ENCODE data around the gene DMWD. TPM values are rescaled to one million over a fixed set of nuclear protein-coding genes. Genes with fewer than 3 reads are reported as not detected.
"Not testable (repeated sequence)": the region's sequence is repeated elsewhere in the genome, so short reads cannot be mapped to it uniquely, and the experiment has no call there.

DMWD gene
- total RNA-seq, 1 donor from 2014 or later, result 13.9 TPM

DNA sequence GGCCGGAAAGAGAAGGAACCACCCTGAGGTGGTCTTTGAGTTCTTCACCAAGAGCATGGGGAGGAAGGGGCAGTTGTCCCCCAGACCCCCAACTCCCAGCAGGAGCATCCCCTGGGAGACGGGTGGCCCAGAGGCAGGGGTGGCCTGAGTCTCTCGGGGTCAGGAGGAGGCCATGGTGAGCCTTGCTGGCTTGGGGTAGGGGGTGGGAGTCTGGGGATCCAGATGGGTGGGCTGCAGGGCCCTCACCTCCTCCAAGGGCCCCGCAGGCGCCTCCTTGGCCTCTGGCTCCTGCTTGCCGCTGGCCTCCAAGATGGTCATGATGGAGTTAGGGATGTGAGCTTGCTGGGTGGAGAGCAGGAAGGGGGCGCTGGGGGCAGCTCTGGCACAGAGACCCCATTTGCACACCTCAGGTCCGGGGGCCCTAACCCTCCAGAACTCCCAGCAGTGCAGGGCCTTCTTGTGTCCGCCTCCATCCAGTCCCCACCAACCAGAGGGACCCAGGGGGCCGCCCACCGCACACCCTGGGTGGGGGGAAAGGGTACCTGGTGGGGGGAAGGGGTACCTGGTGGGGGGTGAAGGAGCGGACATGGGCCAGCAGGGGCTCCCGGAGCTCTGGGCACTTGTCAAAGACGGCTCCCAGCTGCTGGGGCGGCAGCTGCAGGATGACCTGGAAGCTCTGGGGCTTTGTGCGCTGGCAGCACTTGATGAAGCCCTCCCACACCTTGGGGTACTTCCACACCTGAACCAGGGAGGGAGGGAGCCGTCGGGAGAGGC lies 23.8 kb upstream of the DMWD start:
- DNase-seq (ENCODE audit: low spot score), result no peak
- ATAC-seq, result no peak

DNA sequence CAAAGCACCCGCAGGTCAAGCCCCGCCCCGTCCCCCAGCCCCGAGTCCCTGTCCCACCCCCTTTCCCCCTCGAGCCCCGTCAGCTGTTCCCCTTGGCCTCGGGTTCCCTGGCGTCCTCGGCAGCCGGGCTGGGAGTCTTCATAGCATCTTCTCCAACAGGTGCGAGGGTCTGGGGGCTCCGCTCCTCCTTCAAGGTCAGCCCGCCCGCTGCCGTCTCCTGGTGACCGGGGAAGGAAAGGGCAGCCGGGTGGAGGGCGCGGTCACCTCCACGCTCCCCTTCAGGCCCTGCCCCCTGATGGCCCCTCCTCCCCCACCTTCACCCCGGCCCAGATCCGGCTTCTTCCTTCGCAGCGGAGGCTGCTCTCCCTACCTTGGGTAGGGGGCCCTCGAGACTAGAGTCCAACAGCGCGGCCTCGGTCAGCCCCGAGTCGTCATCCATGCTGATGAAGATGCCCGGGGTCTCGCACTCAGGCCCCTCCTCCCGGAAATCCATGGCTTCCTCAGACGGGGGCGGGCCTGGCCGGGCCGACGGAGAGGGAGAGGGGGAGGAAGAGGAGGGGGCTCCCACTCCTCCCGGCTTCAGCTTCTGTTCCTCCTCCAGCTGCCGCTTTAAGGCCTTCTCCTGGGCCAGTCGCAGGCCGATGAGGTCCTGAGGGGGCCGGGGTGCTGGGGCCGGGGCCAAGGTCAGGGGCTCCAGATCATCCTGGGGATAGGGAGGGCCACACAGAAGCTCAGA lies 23.0 kb upstream of the DMWD start:
- ATAC-seq (no peak), DNase-seq (ENCODE audit: low spot score) (no peak)

- no peak for DNase-seq (ENCODE audit: low spot score)
Observed at GRCh38 chr19:45814851-45815480, 22.3 kb upstream of the DMWD start, which contains the start of gene RSPH6A. Gene RSPH6A (minus strand): TSS chr19:45815308. CDS start chr19:45815176, 132 bp downstream.

DNA sequence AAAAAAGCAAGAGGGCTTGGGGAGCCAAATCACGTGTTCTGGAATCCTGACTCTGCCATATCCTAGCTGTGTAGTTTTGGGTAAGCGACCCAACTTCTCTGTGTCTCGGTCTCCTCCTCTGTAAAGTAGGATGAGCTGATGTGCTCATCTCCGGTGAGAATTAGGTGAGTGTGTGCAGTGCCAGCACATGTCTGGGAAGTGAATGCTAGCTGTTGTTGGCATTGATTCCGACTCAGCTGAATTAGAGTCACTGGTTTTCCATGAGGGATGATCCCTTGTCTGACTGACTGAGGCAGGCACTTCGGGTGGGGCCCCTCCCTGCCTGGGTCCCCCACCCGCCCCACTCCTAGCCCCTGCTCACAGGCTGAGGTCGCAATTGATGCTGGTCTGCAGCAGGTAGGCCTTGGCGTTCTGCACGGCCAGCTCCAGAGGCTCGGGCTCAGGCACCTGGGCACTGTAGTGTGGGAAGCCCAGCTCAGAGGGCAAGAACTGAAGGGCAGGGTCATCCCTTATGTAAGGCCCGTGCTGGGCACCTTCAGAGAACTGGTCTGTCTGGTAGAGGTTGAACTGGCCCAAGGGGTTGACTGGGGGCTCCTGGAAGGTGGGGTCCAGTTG lies 21.6 kb upstream of the DMWD start:
- no peak for ATAC-seq
- no peak for DNase-seq (ENCODE audit: low spot score)

More at GRCh38 chr19:45814851-45815480, 22.3 kb upstream of the DMWD start, which contains the start of gene RSPH6A:
- ATAC-seq, result no peak

GRCh38 chr19:45812297-45812696 lies 19.7 kb upstream of the DMWD start:
- DNase-seq (ENCODE audit: low spot score) (no peak), ATAC-seq (no peak)

GRCh38 chr19:45809643-45810159 lies 17.1 kb upstream of the DMWD start:
- no peak for DNase-seq (ENCODE audit: low spot score)
- no peak for ATAC-seq

- no peak for ATAC-seq
- no peak for DNase-seq (ENCODE audit: low spot score)
Observed at GRCh38 chr19:45805719-45806118, 13.1 kb upstream of the DMWD start.

GRCh38 chr19:45804959-45805230 lies 12.2 kb upstream of the DMWD start:
- no peak for ATAC-seq
- DNase-seq (ENCODE audit: low spot score), result no peak

- ATAC-seq (no peak), DNase-seq (ENCODE audit: low spot score) (no peak)
Observed at GRCh38 chr19:45804140-45804958, 11.7 kb upstream of the DMWD start.

DNA sequence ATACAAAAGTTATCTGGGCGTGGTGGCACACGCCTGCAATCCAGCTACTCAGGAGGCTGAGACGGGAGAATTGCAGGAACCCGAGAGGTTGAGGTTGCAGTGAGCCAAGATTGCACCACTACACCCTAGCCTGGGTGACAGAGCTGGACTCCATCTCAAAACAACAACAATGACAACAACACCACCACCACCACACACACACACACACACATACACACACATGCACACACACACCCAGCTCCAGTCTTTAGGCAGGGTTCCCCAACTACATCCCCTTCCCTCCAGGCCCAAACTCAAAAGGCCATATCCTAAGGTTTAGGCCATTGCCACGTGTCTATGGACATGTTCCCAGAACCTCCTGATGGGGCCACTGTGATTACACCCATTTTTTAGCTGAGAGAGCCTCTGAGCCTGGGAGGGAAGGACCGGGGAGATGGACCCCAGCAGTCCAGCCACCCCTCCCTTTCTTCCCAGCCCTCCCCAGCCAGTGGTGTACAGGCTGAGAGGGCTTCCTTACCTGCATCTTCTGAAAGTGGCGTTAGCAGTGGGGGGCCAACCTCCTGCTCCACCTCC lies 9.0 kb upstream of the DMWD start:
- no peak for DNase-seq (ENCODE audit: low spot score)
- ATAC-seq, result no peak

GRCh38 chr19:45800070-45800553 lies 7.5 kb upstream of the DMWD start:
- ATAC-seq (no peak), DNase-seq (ENCODE audit: low spot score) (no peak)

DNA sequence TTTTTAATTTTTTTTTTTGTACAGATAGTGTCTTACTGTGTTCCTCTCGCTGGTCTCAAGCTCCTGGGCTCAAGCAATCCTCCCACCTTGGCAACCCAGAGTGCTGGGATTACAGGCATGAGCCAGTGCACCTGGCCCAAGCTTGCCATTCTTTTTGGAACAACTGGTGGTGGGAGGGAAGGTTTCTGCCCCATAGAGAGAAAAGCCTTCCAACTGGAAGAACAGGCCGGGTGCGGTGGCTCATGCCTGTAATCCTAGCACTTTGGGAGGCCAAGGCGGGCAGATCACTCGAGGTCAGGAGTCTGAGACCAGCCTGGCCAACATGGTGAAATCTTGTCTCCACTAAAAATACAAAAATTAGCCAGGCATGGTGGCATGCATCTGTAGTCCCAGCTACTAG lies 6.9 kb upstream of the DMWD start:
- not testable (repeated sequence) for ATAC-seq; DNase-seq (ENCODE audit: low spot score)

- DNase-seq (ENCODE audit: low spot score) (no peak), ATAC-seq (peak; percentile 93)
Observed at GRCh38 chr19:45798995-45799517, 6.4 kb upstream of the DMWD start.

GRCh38 chr19:45794627-45795026 lies 2.0 kb upstream of the DMWD start:
- no peak for ATAC-seq

GRCh38 chr19:45793876-45794275 lies 1.2 kb upstream of the DMWD start:
- DNase-seq (ENCODE audit: low spot score), result no peak
- no peak for ATAC-seq

More at GRCh38 chr19:45794627-45795026, 2.0 kb upstream of the DMWD start:
- DNase-seq (ENCODE audit: low spot score), result no peak

GRCh38 chr19:45793178-45793564 lies 526 bp upstream of the DMWD start:
- DNase-seq (ENCODE audit: low spot score) (no peak), ATAC-seq (no peak)

DNA sequence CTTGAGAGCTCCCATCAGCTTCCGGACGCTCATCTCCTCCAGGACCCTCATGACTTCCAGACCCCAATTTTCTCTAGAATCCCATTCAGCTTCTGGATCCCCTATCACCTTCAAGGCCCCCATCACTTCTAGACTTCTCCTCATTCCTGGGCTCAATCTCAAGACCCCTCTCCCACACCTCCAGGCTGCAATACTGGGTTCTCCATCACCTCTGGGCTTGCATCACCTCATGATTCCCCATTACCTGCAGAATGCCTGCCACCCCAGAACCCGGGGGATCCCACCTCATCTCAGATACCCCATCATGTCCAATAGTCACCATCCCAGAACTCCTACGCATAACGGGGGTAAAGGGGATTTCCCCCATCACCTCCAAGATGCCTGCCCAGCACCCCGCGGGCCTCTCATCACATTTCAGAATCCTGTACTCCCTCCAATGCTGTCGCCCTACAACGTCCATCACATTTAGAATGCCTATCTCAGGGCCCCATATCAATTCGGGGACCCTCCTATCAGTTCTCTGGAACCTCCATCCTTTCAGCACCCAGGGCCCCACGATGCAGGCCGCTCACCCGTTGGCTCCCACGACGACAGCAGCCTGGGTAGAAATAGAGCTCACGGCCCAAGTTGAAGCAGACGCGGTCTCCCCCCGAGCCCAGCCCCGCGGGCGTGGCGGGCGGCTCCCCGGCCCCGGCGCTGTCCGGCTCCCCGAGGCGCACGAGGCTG lies 738 bp downstream of the DMWD start:
- no peak for DNase-seq (ENCODE audit: low spot score)
- no peak for ATAC-seq

GRCh38 chr19:45790942-45791341 lies 1.7 kb downstream of the DMWD start:
- DNase-seq (ENCODE audit: low spot score), result no peak

More at GRCh38 chr19:45790942-45791341, 1.7 kb downstream of the DMWD start:
- no peak for ATAC-seq
